Neural progenitor cell (in vitro differentiated cells): ENCODE measurements around the gene IST1. TPM values are rescaled to one million over a fixed set of nuclear protein-coding genes. Genes with fewer than 3 reads are reported as not detected.

Source experiments
- DNase-seq: peaks from one replicate; pipeline ENCODE4 v3.0.0-alpha.2; 2016; ENCODE audit warnings: low spot score
- H2AFZ ChIP-seq: fragments of 200-600 bp; sonication (generic); replicated peaks from 2 replicates; pipeline ENCODE4 v1.6.1; 2016; ENCODE audit warnings: antibody characterized with exemption
- H3F3A ChIP-seq: fragments of 200-600 bp; sonication (generic); 2 replicates; pipeline ENCODE4 v1.6.1; 2016; ENCODE audit warnings: antibody characterized with exemption, low read depth
- H3K27ac ChIP-seq: fragments of 200-600 bp; sonication (generic); 2 replicates; pipeline ENCODE4 v1.5.1; 2016; ENCODE audit warnings: mild to moderate bottlenecking
- H3K27me3 ChIP-seq: fragments of 200-600 bp; sonication (generic); 2 replicates; pipeline ENCODE4 v1.6.1; 2016; ENCODE audit warnings: mild to moderate bottlenecking, moderate library complexity
- H3K36me3 ChIP-seq: fragments of 200-600 bp; sonication (generic); 2 replicates; pipeline ENCODE4 v1.5.1; 2016
- H3K4me1 ChIP-seq: fragments of 200-600 bp; sonication (generic); 2 replicates; pipeline ENCODE4 v1.6.1; 2016; ENCODE audit warnings: mixed run types
- H3K4me2 ChIP-seq: fragments of 200-600 bp; sonication (generic); 2 replicates; pipeline ENCODE4 v1.6.1; 2016
- H3K4me3 ChIP-seq: fragments of 200-600 bp; sonication (generic); 2 replicates; pipeline ENCODE4 v1.5.1; 2016
- H3K79me2 ChIP-seq: fragments of 200-600 bp; sonication (generic); 2 replicates; pipeline ENCODE4 v1.6.1; 2016; ENCODE audit warnings: low read depth
- H3K9ac ChIP-seq: fragments of 200-600 bp; sonication (generic); 2 replicates; pipeline ENCODE4 v1.6.1; 2016
- H3K9me3 ChIP-seq: fragments of 200-600 bp; sonication (generic); 2 replicates; pipeline ENCODE4 v1.5.1; 2016; ENCODE audit warnings: low read depth
- H4K20me1 ChIP-seq: fragments of 200-600 bp; sonication (generic); 2 replicates; pipeline ENCODE4 v1.6.1; 2016; ENCODE audit warnings: low read depth
- H3K27ac Mint-ChIP-seq: 3 replicates; pipeline ENCODE4 v1.8.0; 2021; ENCODE audit warnings: mixed read lengths
- H3K27me3 Mint-ChIP-seq: 2 replicates; pipeline ENCODE4 v1.8.0; 2022; ENCODE audit warnings: low read depth, mild to moderate bottlenecking, inconsistent platforms, moderate library complexity, mixed read lengths; ENCODE audit not compliant: insufficient read depth
- H3K36me3 Mint-ChIP-seq: 3 replicates; pipeline ENCODE4 v1.8.0; 2021; ENCODE audit warnings: mixed read lengths
- H3K4me1 Mint-ChIP-seq: 3 replicates; pipeline ENCODE4 v1.8.0; 2021; ENCODE audit warnings: mixed read lengths
- H3K4me3 Mint-ChIP-seq: 3 replicates; pipeline ENCODE4 v1.8.0; 2021; ENCODE audit warnings: mild to moderate bottlenecking, moderate library complexity, mixed read lengths
- H3K9me3 Mint-ChIP-seq: 3 replicates; pipeline ENCODE4 v1.8.0; 2020; ENCODE audit warnings: mixed read lengths
- CTCF ChIP-seq: fragments of 200-600 bp; sonication (generic); IDR thresholded peaks from 2 replicates; pipeline ENCODE4 v1.5.1; 2017; ENCODE audit warnings: antibody characterized with exemption, mild to moderate bottlenecking
- EZH2 ChIP-seq: fragments of 200-600 bp; sonication (generic); IDR thresholded peaks from 2 replicates; pipeline ENCODE4 v1.6.1; 2017; ENCODE audit warnings: antibody characterized with exemption, mild to moderate bottlenecking, moderate library complexity
- EZH2phosphoT487 ChIP-seq: fragments of 200-600 bp; sonication (generic); IDR thresholded peaks from 2 replicates; pipeline ENCODE4 v1.6.1; 2017; ENCODE audit warnings: antibody characterized with exemption
- total RNA-seq: library from RNA; depleted of rRNA; stranded (reverse); fragments of >200 nt; gene quantifications from 2 replicates; pipeline ENCODE4 v1.2.3, GENCODE V29; 2015; ENCODE audit warnings: low replicate concordance

Gene IST1
- total RNA-seq, 1 donor from 2014 or later, result 400 TPM

GRCh38 chr16:71952825-71953224 is 57.5 kb downstream of the IST1 start:
- no peaks in the 10 kb centered on the region for H3K9me3 ChIP-seq
- no peak overlapping the region for H3K4me3 ChIP-seq
- H3K79me2 ChIP-seq, result no peaks in the 10 kb centered on the region
- Mint-ChIP-seq H3K27ac (no peak overlapping the region), H3K36me3 (no peaks in the 10 kb centered on the region), H3K27me3 (peaks cover 4% of the 10 kb centered on the region), H3K4me3 (no peak overlapping the region), H3K4me1 (no peaks in the 10 kb centered on the region), H3K9me3 (no peaks in the 10 kb centered on the region)
- no peak overlapping the region for H3K4me2 ChIP-seq
- no peaks in the 10 kb centered on the region for H3K4me1 ChIP-seq
- H3K9ac ChIP-seq, result no peak overlapping the region
- TF ChIP-seq CTCF (no peak), EZH2phosphoT487 (no peak), EZH2 (no peak)
- no peak overlapping the region for H3K27ac ChIP-seq
- H3F3A ChIP-seq, result no peaks in the 10 kb centered on the region
- no peaks in the 10 kb centered on the region for H3K36me3 ChIP-seq
- DNase-seq, result no peak
- H3K27me3 ChIP-seq, result no peaks in the 10 kb centered on the region
- H2AFZ ChIP-seq, result no peak overlapping the region
- no peaks in the 10 kb centered on the region for H4K20me1 ChIP-seq

GRCh38 chr16:71954180-71954579 is 58.8 kb downstream of the IST1 start:
- Mint-ChIP-seq H3K36me3 (no peaks in the 10 kb centered on the region), H3K27me3 (peaks cover 4% of the 10 kb centered on the region), H3K27ac (no peak overlapping the region), H3K4me3 (no peak overlapping the region), H3K9me3 (no peaks in the 10 kb centered on the region), H3K4me1 (no peaks in the 10 kb centered on the region)
- no peaks in the 10 kb centered on the region for H3K9me3 ChIP-seq
- no peaks in the 10 kb centered on the region for H3K36me3 ChIP-seq
- DNase-seq, result no peak
- H3K27me3 ChIP-seq, result no peaks in the 10 kb centered on the region
- H2AFZ ChIP-seq, result no peak overlapping the region
- no peak overlapping the region for H3K27ac ChIP-seq
- no peaks in the 10 kb centered on the region for H4K20me1 ChIP-seq
- H3K4me1 ChIP-seq, result no peaks in the 10 kb centered on the region
- no peaks in the 10 kb centered on the region for H3K79me2 ChIP-seq
- TF ChIP-seq EZH2 (no peak), CTCF (no peak), EZH2phosphoT487 (no peak)
- no peaks in the 10 kb centered on the region for H3F3A ChIP-seq
- H3K9ac ChIP-seq, result no peak overlapping the region
- no peak overlapping the region for H3K4me2 ChIP-seq
- H3K4me3 ChIP-seq, result no peak overlapping the region

- no peak for DNase-seq
- H3K36me3 ChIP-seq, result no peaks in the 10 kb centered on the region
- no peaks in the 10 kb centered on the region for H3K4me1 ChIP-seq
- no peak overlapping the region for H3K4me3 ChIP-seq
- H3K9ac ChIP-seq, result no peak overlapping the region
- no peak overlapping the region for H3K4me3 Mint-ChIP-seq
- no peak overlapping the region for H2AFZ ChIP-seq
- H3K4me2 ChIP-seq, result no peak overlapping the region
- H3K79me2 ChIP-seq, result no peaks in the 10 kb centered on the region
- H3K4me1 Mint-ChIP-seq, result no peaks in the 10 kb centered on the region
- H3K27me3 Mint-ChIP-seq, result peaks cover 4% of the 10 kb centered on the region
- no peaks in the 10 kb centered on the region for H3K27me3 ChIP-seq
- no peaks in the 10 kb centered on the region for H4K20me1 ChIP-seq
- no peak overlapping the region for H3K27ac Mint-ChIP-seq
- TF ChIP-seq EZH2 (no peak), EZH2phosphoT487 (no peak), CTCF (no peak)
- H3K27ac ChIP-seq, result no peak overlapping the region
- no peaks in the 10 kb centered on the region for H3K9me3 ChIP-seq
- no peaks in the 10 kb centered on the region for H3K36me3 Mint-ChIP-seq
- H3F3A ChIP-seq, result no peaks in the 10 kb centered on the region
- no peaks in the 10 kb centered on the region for H3K9me3 Mint-ChIP-seq
Measured at GRCh38 chr16:71954699-71955195, 59.4 kb downstream of the IST1 start.
